ENCODE results near the gene SH3BP5.

The SH3BP5 gene

GRCh38 chr3:15325228-15325627 is 7.2 kb downstream of the SH3BP5 start:
- no peak for DNase-seq (ENCODE audit: low spot score)

- no peak for DNase-seq (ENCODE audit: low spot score)
Observed at GRCh38 chr3:15324379-15324808, 8.0 kb downstream of the SH3BP5 start.

- DNase-seq (ENCODE audit: low spot score), result no peak
Observed at GRCh38 chr3:15323063-15323462, 9.3 kb downstream of the SH3BP5 start.

- DNase-seq (ENCODE audit: low spot score), result no peak
Observed at GRCh38 chr3:15321349-15321748, 11.0 kb downstream of the SH3BP5 start.

- no peak for DNase-seq (ENCODE audit: low spot score)
Observed at GRCh38 chr3:15319575-15319974, 12.8 kb downstream of the SH3BP5 start.

GRCh38 chr3:15319136-15319535 is 13.2 kb downstream of the SH3BP5 start:
- DNase-seq (ENCODE audit: low spot score), result no peak

- no peak for DNase-seq (ENCODE audit: low spot score)
Observed at GRCh38 chr3:15318661-15319060, 13.7 kb downstream of the SH3BP5 start.

GRCh38 chr3:15316998-15317435 is 15.4 kb downstream of the SH3BP5 start:
- no peak for DNase-seq (ENCODE audit: low spot score)

- no peak for DNase-seq (ENCODE audit: low spot score)
Observed at GRCh38 chr3:15315003-15315402, 17.4 kb downstream of the SH3BP5 start.

GRCh38 chr3:15314276-15314675 is 18.1 kb downstream of the SH3BP5 start:
- DNase-seq (ENCODE audit: low spot score), result no peak

GRCh38 chr3:15313461-15313860 is 18.9 kb downstream of the SH3BP5 start:
- no peak for DNase-seq (ENCODE audit: low spot score)

GRCh38 chr3:15312550-15312949 is 19.8 kb downstream of the SH3BP5 start:
- no peak for DNase-seq (ENCODE audit: low spot score)

GRCh38 chr3:15310491-15311370 is 21.7 kb downstream of the SH3BP5 start:
- DNase-seq (ENCODE audit: low spot score), result no peak

GRCh38 chr3:15309662-15310335 is 22.6 kb downstream of the SH3BP5 start:
- DNase-seq (ENCODE audit: low spot score), result no peak

- DNase-seq (ENCODE audit: low spot score), result no peak
Observed at GRCh38 chr3:15307580-15307979, 24.8 kb downstream of the SH3BP5 start.

- DNase-seq (ENCODE audit: low spot score), result no peak
Observed at GRCh38 chr3:15306979-15307359, 25.4 kb downstream of the SH3BP5 start.

GRCh38 chr3:15305359-15305844 is 27.0 kb downstream of the SH3BP5 start:
- peak; percentile 42 for DNase-seq (ENCODE audit: low spot score)

- no peak for DNase-seq (ENCODE audit: low spot score)
Observed at GRCh38 chr3:15303728-15304127, 28.7 kb downstream of the SH3BP5 start.

GRCh38 chr3:15303216-15303615 is 29.2 kb downstream of the SH3BP5 start:
- no peak for DNase-seq (ENCODE audit: low spot score)

- DNase-seq (ENCODE audit: low spot score), result no peak
Observed at GRCh38 chr3:15301761-15302160, 30.6 kb downstream of the SH3BP5 start.

- DNase-seq (ENCODE audit: low spot score), result no peak
Observed at GRCh38 chr3:15300323-15301078, 31.9 kb downstream of the SH3BP5 start.

- DNase-seq (ENCODE audit: low spot score), result no peak
Observed at GRCh38 chr3:15299036-15299435, 33.4 kb downstream of the SH3BP5 start.

Measured in germinal center (tissue), 1 donor.